A673 (cell line): ENCODE results near the gene NGLY1.

Experiments used
- EZH2 ChIP-seq: fragments of 200-600 bp; sonication (generic); IDR thresholded peaks from 2 replicates; pipeline ENCODE4 v1.6.1; 2017; ENCODE audit warnings: borderline replicate concordance, low read depth, mild to moderate bottlenecking, mixed read lengths, antibody characterized with exemption, low read length; ENCODE audit not compliant: poor library complexity, severe bottlenecking
- TF ChIP-seq, protein P1 (sequence below): fragments of 300-800, 200-600 bp; sonication (generic); conservative IDR thresholded peaks from 2 replicates; pipeline ENCODE4 v1.5.1; 2017; ENCODE audit warnings: low read depth, mild to moderate bottlenecking, antibody characterized with exemption, low read length, moderate library complexity, mixed read lengths

DNA sequence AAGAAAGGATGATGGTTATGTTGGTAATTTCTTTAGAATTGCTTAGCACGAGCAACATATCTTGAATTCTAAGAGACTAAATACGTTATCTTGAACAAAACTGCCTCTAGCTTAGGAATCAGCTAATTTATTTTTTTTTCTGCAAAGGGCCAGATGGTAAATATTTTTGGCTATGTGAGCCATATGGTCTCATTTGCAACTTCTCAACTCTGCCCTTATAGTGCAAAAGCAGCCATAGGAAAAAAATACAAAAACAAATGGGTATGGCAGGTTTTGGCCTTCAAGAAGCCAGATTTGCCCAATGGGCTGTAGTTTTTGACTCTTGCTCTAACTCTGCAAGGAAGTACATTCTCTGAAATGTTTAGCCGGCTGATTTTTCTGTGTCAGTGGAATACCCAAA lies 18.5 kb upstream of the NGLY1 start:
- TF ChIP-seq, protein P1, sequence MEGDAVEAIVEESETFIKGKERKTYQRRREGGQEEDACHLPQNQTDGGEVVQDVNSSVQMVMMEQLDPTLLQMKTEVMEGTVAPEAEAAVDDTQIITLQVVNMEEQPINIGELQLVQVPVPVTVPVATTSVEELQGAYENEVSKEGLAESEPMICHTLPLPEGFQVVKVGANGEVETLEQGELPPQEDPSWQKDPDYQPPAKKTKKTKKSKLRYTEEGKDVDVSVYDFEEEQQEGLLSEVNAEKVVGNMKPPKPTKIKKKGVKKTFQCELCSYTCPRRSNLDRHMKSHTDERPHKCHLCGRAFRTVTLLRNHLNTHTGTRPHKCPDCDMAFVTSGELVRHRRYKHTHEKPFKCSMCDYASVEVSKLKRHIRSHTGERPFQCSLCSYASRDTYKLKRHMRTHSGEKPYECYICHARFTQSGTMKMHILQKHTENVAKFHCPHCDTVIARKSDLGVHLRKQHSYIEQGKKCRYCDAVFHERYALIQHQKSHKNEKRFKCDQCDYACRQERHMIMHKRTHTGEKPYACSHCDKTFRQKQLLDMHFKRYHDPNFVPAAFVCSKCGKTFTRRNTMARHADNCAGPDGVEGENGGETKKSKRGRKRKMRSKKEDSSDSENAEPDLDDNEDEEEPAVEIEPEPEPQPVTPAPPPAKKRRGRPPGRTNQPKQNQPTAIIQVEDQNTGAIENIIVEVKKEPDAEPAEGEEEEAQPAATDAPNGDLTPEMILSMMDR: no peak
- TF ChIP-seq EZH2: no peak
